HG02610 (cell line): Measurements from ENCODE around the gene CORO7.
"Not testable (repeated sequence)": the region's sequence is repeated elsewhere in the genome, so short reads cannot be mapped to it uniquely, and the experiment has no call there.

ENCODE experiments used
- ATAC-seq: cut with Tn5 transposase; IDR thresholded peaks from one replicate; pipeline ENCODE4 v1.9.1; 2021; ENCODE audit warnings: mild to moderate bottlenecking, moderate library complexity; ENCODE audit not compliant: unreplicated experiment

The CORO7 gene

DNA sequence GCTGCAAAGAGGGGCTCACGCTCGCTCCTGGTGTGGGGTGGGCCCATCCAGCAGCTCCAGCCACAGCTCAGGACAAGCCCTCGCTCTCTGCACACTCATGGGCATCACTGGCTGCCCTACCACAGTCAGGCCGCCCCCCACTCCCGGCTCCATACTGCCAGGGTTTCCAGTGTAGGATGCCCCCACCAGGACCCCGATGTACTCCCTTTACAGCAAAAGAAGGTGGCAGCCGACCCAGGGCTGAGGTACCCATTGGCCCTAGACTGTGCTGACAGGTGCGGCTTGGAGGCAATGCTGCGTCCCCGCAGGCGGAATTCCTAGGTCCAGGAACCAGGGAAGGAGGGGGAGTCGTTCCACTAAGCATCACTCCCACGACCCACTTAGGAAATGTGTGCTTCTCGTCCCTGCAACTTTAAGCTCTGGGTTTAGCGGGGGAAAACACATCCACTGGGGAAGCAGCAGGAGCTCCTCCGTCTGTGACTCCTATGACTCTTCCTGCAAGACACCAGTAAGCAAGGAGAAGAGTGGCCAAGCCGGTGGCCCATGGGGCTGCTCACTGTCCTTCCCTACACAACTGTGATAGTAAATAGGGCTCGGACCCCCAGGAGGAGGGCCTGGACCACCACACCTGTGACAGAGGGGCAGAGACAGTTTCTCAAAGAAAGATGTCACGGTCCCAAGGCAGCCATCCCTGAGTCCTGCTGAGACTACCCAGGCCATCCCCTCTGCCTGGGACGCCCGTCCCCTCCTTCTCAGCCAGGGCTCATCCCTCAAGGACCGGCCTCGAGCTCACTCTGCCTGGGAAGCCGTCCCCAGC, 13.1 kb downstream of the CORO7 start:
- no peak for ATAC-seq

DNA sequence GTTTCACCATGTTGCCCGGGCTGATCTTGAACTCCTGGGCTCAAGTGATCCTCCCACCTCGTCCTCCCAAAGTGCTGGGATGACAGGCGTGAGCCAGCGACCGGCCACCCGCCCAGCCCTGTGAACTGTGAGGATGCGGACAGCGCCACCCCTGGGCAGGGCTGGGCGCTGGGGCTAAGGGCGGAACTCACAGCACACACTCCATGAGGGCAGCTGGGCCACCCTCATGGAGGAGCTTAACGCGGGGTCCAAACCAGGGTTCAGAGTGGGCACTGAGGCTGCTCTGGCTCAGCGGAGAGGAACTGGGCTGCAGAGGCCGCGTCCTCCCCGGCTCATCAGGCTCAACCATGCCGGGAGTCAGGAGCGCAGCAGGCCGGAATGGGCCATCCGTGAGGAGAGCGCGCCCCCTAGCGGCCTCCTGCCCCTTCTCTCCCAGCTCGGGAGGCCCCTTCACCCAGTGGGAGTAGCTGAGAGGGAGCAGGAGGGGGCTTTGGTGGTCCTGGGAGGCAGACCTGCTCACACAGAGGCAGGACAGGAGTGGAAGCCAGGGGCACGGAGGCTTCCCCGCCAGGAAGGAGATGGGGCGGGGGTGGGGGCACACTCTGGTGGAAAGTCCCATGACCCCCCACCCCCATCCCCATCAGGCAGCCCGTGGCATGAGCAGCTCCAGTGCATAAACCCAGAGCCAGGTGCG, 13.8 kb downstream of the CORO7 start:
- ATAC-seq = no peak

DNA sequence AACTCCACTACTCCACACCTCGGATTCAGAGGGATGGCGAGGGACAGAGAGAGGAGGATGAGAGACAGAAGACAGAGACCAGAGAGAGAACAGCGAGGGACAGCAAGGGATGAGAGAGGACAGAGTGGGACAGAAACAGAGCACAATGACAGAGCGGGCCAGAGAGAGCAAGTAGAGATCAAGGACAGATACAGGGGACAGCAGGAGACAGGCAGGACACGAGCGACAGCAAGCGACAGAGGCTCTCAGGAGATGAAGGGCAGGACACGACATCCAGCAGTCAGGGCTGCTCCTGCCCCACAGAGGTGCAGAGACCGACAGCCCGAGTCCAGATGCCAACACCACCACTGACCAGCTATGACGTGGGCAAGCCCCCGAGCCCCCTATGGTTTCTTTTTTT, 14.9 kb downstream of the CORO7 start:
- ATAC-seq = no peak

DNA sequence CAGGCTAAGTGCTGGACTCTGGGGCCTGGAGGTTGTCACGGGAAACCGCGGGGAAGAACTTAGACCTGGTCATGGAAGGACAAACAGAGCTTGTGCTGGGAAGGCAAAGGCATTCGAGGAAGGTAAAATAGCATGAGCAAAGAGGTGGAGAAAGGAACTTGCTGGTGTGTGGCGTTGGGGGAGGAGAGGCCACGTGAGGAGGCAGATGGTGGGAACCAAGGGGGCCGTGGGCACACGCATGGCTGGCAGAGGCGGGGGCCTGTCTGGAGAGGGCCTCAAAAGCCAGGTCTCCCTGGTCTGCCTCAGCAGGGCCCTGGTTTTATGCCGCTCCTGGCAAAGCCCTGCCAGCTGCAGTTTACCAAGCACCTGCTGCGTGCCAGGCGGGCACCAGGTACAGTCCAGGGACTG, 15.3 kb downstream of the CORO7 start:
- ATAC-seq = no peak

DNA sequence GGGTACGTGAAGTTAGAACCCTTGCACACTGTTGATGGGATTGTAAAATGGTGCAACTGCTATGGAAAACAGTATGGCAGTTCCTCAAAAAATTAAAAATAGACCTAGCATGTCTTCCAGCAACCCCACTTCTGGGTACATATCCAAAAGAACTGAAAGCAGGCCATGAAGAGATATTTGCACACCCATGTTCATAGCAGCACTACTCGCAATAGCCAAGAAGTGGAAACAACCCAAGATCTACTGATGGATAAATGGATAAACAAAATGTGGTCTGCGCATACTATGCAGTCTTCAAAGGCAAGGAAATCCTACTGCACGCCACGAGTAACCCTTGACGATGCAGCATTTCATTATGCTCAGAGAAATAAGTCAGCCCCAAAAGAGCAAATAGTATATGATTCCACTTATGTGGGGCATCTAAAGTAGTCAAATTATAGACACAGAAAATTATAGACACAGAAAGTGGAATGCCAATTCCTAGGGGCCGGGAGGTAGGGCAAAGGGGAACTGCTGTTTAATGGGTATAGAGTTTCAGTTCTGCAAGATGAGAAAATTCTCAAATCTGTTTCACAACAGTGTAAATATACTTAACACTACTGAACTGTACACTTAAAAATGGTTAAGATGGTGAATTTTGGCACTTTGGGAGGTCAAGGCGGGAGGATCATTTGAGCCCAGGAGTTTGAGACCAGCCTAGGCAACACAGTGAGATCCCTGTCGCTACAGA, 17.2 kb downstream of the CORO7 start:
- ATAC-seq = no peak

DNA sequence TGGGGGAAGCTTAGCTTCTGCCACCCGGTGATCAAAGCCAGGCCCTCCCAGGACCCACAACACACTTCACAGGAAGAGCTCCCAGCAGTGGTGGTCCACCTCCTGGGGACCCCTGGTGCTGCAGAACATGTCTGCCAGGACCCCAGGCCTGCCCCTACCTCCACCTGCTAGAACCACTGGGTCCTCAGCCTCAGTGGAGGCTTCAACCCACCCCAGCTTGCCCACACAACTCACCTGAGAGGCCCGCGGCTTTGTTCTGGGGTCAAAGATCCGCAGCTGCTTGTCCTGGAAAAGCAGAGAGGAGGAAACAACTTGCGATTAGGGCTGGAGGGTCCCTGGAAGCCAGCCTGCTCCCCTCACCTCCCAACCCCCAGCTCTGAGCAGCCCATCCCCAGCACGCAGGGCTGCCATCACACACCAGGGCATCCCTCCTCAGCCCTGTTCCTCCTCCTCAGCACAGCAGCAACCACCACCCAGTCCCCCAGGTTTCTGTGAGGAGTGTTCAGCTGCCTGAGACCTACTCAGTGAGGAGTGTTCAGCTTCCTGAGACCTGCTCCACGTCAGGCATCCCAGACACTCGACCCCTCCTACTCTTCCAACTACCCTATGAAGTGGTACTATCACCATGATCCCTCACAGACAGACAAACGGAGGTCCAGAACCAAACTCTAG, 21.2 kb downstream of the CORO7 start:
- no peak for ATAC-seq

DNA sequence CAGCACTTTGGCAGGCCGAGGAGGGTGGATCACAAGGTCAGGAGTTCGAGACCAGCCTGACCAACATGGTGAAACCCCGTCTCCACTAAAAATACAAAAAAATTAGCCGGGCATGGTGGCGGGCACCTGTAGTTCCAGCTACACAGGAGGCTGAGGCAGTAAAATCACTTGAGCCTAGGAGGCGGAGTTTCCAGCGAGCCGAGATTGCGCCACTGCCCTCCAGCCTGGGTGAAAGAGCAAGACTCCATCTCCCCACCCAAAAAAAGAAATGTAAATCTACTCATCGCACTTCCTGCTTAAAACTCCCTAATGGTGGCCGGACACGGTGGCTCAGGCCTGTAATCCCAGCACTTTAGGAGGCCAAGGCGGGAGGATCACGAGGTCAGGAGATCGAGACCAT, 22.5 kb downstream of the CORO7 start:
- not testable (repeated sequence) for ATAC-seq

DNA sequence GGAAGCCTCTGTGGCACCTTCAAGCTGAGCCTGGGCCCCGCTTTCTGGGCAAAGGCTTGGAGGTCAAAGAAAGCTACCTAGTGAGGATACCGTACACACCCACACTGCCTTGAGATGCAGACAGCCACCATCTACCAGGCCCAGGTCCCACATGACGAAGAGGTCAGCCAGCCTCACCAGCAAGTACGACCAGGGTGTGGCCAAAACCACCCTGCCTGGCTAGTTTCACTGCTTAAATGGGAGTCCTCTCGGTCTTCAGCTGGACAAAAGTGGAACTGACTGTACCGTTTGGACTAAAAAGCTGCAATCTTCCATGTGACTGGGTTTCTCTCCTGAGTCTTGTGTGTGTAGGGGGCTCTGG, 23.2 kb downstream of the CORO7 start:
- ATAC-seq = no peak

DNA sequence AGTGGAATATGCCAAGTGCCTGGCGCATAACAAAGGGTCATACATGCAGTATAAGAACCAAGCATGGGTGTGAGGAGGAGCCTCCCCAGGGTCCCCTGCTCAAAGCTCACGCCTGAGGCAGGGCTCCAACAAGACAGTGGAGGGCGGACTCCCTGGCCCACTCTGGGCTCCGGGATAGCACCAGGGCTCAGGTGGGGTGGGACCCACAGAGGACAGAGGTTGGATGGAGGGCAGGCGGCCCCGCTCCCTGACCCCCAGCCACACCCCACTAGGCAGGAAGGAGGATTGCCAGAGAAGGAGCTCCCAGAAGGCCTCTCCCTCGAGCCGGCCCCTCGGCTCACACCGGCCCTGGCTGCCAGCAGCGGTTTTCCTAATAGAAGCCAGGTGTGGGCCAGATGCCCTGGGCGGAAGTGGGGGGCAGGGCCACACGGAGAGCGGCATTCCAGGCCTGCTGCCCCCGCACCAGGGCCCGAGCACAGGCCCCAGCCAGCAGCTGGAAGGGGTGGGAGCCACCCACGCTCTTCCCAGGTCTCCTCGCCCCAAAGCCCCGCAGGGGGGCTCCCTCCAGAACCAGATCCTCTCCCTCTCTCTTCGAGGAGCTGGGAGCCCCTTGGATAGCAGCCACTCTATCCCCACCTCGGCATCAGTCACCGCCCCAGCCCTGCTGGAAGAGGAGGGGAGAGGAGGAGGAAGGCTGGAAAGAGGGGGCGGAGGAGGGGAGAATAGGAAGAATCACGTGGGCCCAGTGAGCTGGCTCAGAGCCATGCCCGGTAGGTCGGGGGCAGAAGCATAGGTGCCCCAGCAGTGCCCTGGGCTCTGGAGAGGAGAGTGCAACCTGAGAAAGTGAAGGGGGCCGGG, 23.8 kb downstream of the CORO7 start:
- ATAC-seq = no peak

DNA sequence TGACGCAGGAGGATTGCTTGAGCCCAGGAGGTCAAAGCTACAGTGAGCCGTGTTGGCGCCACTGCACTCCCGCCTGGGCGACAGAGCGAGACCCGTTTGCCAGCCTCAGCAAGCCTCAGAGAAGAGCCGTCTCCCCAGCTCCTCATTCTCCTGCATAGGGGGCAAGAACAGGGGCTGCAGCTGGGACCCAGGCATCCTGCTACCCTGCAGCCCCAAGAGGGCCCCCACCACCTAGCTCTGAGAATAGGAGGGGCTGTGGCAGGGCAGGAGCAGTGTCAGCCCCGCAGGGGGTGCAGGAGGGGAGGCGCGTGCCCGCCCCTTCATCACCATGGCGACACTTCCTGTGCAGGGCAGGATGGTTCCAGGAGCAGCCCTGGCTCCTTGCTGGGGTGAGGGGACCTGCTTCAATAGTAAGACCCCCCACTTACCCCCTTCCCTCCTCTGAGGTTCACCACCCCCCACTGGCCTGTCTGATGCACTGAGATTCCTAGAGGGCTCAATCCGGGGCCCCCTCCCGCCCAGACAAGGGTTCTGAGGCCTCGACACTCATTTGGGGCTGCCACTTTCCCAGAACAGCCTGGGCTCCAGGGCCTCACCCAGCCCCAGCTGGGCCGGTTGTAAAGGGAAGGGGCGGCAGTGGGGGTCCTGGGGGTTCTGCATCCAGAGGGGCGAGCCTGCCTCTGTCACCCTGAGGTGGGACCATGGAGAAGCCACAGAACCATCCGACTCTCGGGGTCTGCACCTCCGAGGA, 24.6 kb downstream of the CORO7 start:
- no peak for ATAC-seq

DNA sequence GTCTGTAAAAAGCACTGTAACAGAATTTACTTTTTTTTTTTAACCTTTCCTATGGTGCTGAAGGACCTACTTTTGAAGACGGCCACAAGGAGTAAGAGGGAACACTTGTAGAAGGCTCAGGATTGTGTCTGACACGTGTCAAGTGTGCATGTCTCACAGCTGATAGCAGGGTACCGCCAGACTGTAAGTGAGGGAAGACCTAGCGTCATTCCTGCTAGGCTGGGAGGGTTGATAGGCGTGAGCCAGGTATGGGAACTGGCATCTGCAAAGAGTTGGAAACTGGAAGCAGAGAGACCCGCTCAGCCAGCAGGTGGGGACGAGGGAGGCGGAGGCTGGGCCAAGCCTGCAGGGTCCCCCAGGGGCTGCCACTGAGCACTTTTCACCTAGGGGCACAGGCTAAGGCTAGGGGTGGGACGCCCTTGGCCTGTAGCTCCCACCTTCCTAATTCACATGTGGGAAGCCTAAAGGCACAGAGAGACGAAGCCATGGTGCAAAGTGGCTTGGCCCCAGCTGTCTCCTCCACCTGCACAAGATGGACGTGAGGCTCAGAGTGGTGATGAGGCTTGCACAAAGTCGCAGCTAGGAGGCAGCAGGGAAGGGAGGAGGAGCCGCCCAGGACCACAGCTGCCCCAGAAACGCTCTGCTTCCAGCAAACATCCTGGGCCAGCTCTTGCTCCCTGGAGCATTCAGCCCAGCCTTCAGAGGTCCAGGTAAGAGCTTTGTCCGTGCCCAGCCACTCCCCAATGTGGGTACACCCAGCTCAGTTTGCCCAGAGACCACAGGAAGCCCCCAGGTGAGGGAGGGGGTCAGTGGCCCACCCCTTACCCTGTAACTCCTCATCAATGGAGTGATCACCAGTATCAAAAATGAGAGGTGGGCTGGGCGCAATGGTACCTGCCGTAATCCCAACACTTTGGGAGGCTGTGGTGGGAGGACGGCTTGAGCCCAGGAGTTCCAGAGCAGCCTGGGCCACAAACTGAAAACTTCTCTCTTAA, 25.8 kb downstream of the CORO7 start:
- ATAC-seq = no peak

DNA sequence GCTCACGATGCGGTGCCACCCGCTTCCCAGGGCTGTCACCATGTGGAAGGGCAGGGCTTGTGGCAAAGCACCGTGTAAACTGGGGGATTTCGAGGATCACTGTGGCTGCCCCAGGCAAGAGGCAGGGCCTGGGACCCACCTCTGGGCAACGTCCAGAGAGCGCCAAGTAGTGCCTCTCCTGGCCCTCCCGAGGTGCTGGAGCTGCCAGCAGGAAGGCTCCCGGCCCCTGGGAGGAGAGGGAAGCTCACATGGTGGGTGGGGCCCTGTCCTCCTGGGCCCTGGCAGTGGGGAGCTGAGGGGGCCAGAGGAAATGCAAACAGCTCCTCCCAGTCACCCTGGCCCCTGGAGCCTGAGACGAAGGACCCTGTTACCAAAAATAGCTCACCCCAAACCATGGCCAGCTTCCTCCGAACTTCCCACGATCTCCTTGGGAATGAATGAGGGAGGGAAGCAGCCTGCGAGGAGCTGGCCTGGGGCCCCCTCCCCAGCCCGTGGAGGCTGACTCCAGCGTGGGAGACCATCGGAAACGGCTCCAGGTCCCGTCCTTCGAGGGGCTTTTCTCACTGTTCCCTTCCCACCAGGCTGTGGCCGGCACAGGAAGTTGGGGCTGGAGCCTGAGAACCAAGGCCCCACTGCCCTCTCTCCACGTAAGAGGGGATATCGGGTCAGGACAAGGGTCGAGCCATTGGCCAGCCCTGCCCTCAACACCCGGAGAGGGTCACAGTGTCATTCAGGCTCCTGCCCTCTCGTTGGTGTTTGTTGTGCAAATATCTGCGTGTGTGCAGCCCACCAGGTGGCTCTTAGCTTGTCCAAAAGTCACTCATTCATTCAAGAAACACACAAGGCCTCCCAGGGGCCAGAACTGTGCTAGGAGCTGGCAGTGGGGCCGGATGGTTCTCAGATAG, 27.1 kb downstream of the CORO7 start:
- ATAC-seq = no peak

DNA sequence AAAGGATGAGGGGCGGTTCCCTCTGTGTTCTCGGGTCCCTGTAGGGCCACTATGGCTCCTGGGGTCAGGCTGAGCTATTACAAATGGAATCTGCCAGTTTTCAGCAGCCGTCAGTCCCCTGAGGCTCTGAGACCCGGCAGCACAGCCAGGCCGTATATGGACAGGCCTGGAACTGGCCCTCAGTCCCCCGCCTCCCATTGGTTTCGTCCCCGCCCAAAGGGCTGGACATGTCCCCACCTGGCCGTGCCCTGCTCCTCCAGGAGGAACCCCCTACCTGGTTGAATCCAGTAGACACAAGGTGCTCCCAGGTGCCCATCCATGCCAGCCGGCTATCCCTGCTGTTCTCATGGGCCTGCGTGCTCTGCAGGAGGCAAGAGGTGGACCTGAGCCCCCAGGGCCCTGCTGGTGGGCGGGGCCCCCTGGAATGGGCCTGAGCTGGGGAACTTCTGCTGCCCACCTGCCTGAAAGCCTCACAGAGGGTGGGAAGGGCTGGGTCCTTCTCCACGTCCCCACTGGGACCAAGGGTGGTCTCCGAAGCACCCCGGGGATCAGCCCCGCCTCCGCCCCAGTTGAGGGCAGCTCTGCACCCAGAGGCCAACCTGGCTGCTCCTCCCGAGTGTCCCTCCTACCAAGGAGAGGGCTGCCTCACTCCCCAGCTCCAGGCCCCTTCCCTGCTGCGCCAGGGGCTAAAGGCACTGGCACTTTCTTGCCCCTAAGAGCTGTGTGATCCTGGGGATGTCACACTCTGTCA, 27.9 kb downstream of the CORO7 start:
- ATAC-seq = no peak

DNA sequence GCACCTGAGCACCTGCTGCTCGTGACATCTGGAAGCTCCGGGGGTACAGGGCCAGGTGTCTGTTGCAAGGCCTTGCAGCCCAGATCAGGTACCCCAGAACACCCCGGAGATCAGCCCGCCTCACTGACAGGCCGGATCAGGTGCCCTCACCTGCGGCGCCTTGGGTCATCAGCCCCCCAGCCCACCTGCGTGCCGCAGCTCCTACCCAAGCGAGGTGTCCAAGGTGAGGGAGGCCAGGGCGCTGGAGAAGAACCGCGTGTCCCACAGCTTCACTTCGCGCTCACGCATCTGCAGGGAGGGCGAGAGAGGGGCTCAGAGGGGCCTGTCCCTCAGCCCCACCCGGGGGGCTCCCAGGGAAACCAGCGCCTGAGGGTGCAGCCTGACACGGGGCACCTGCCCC, 28.6 kb downstream of the CORO7 start:
- ATAC-seq = no peak

DNA sequence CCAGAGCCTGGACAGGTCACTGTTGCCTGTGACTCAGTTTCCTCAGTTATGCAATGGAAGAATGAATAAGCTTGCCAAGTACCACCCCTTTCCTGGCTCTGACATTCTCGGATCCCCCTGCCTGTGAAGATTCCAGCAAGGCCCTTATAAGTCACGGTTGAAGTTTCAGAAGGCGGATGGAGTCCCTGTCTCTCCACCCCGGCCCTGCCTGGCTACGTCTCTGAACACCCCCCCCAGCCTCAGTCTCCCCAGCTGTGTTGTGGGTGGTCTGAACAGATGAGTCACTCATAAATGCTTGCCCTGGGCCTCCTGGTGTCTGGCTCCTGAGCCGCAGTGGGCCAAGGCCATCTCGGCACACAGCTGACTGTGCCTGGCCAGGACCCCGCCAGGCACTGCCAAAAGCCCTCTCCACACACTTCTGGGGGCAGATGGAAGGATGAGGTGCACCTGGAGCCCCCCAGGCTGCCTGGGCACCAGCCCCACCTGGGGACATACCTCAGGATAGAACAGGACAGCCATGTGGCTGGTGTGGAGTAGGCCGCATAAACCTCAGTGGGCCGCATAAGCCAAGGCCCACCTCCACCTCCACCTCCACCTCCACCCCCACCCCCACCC, 29.3 kb downstream of the CORO7 start:
- ATAC-seq = no peak

DNA sequence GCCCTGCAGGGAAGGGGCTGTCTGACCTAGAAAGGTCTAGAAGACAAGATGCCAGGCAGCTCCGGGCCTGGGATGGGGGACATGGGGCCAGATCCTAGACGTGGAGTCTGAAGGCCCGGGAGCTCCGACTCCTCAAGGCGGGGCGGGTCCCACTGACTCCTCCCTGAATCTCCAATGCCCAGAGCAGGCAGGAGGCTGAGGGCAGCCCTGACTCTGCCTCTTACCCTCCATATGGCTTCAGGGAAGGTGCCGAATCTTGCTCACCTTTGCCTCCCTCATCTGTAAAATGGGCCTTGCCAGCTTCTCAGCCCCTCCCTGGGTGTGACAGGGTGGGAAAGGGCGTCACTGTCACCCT, 30.0 kb downstream of the CORO7 start:
- no peak for ATAC-seq
